Ishikawa (cell line): ENCODE data around the gene ZEB2.

Experiments used
- CEBPB ChIP-seq: IDR thresholded peaks from 2 replicates; pipeline ENCODE4 v1.6.1; 2012
- CREB1 ChIP-seq: IDR thresholded peaks from 2 replicates; pipeline ENCODE4 v1.6.1; 2012; ENCODE audit warnings: low read depth
- TAF1 ChIP-seq: IDR thresholded peaks from 2 replicates; pipeline ENCODE4 v1.6.1; 2012; ENCODE audit warnings: low read depth, mild to moderate bottlenecking
- ZBTB7A ChIP-seq: IDR thresholded peaks from 2 replicates; pipeline ENCODE4 v1.6.1; 2012; ENCODE audit warnings: low read depth

GRCh38 chr2:144518748-144519596 is 947 bp downstream of the ZEB2 start:
- TF ChIP-seq TAF1 (no peak), CREB1 (no peak), CEBPB (no peak), ZBTB7A (no peak)
